GM21390 (cell line): ENCODE data around the gene GATAD1.
"Not testable (repeated sequence)": the region's sequence is repeated elsewhere in the genome, so short reads cannot be mapped to it uniquely, and the experiment has no call there.

Source experiments
- ATAC-seq: cut with Tn5 transposase; IDR thresholded peaks from one replicate; pipeline ENCODE4 v1.9.1; 2021; ENCODE audit not compliant: unreplicated experiment

Gene GATAD1, protein sequence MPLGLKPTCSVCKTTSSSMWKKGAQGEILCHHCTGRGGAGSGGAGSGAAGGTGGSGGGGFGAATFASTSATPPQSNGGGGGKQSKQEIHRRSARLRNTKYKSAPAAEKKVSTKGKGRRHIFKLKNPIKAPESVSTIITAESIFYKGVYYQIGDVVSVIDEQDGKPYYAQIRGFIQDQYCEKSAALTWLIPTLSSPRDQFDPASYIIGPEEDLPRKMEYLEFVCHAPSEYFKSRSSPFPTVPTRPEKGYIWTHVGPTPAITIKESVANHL

DNA sequence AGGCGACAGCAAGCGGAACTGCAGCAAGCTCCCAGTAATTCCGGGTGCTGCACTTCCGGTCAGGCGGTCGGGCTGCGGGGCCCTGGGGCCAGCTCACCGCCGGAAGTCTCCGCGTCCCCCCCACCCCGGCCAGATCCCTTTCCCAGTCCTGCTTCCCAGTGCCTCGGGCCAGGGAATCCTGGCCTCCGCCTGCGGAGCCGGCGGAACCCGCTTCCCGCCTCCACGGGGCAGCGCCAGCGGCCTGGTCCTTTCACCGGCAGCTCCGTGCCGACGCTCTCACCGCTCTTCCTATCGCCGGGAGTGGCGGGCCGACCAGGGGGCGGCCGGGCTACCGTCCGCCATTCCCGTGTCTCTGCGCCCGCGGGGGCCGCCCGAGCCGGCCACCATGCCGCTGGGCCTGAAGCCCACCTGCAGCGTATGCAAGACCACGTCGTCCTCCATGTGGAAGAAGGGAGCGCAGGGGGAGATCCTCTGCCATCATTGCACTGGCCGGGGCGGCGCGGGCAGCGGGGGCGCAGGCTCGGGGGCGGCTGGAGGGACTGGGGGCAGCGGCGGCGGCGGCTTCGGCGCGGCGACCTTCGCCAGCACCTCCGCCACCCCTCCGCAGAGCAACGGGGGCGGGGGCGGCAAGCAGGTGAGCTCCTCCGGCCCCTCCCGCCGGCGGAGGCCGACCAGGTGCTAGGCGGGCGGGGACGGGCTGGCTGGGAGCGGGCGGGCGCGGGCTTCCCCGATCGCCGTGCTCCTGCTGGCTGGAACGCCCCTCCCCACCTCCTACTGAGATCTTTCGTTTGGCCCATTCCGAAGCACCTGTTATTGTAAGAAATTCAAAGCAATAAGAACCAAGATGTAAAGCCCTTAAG, at the start of gene GATAD1:
Gene GATAD1 (plus strand): TSS at position 138 of the 860 bp plus-strand sequence. CDS start 248 bp downstream, at position 386.
- ATAC-seq, result peak; percentile 84

DNA sequence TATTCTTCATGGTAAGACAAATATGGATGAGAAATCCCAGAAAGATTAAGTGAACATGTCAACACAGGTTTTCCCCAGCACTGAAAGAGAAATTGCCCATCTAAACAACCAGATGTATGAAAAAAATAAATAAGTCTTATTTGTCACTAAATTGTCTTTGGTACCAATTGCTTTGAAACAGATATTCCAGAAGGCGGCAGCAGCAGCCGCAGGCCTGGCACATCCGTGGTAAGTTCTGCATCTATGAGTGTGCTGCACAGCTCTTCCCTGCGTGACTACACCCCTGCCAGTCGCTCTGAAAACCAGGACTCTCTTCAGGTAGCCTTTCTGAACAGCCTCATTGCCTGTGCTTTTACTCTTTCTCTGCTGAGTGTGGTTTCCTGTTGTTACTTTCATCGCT, 49.7 kb upstream of the GATAD1 start:
- ATAC-seq, result no peak

DNA sequence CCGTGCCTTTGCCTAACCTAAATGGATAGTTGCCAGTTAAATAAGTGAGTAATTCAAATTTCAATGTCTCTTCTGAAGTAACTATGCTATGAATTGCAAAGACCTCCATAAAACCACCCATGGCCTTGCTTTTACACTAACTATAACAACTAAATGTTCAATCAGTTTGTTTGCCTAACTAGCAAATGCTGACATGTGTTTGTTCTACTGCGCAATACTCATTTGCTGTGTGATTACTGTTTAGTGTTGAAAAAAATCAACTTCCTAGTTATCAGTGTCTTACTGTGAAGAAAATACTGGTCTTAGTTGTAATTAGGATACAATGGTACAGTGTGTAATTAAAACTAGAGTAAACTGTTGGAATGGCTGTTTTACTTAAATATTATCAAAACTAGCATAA, 47.3 kb upstream of the GATAD1 start:
- ATAC-seq, result no peak

DNA sequence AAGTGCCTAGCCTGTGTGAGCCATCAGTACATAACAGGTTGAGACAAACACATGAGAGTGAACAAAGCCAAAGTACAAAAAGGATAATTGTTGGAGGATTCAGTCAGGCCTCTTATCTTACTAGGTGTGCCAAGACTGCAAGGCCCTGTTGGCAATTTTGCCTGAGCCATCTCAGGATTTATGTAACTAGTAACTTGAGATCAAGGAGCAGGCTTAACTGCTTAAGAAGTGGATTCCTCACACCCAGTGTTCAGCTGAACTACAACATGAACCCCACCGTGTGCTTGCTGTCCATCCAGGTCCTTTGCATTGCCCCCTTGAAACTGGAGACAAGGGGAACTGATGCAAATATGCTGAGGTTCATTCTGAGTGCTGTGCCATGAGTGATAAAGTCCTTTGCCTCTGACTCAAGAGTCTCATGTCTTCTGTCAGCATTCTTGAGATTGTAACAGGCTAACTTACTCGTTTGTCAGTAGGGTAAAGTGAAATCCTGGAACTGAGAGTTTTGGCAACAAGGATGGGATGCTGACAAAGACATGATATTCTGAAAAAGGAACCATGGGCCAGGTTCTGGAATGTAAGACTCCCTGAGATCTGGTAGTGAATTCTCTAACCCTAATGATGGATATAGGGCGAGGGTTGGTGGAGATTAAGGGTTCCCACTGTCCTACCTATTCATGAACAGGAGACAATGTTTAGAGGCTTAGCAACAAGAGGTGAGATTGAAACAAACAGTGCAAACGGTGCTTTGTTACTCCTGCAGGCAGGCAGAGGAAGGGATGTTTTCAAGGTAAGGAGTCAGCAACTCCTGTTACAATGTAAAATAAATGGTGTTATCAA, 44.1 kb upstream of the GATAD1 start:
- ATAC-seq, result no peak

DNA sequence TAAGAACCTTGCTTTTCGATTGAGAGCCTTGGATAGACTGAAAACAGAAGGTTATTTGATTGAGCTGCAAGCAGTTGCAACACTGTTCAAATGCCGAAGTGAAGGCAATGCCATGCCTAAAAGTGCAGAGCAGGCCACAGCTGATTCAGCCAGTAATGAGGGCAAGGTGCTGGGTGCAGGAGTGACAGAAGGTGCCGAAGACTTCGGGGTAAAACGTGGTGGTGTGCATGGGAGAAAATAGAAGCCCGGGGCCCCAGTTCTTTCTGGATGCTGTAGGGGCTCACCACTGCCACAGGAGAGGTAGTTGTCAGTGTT, 43.6 kb upstream of the GATAD1 start:
- ATAC-seq, result no peak

DNA sequence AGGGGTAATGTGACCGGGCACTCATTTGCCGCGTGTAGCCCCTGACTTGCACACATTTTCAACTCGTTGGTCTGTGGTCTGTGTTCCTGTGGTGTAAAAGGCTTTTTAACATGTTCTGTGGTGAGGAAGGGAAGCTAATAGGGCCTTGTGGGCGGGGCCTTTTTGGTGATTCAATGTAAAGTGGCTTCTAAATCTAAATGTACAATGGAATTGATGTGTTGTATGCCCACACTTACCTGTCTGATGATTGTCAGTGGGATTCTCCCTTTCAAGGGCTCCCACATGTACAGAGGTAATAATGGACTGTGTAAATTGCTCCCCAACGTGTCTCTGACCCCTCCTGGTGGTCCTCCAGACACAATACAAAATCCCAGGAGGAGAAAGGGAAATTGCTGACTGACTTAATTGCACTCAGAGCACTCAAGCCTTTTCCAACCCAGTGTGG, 43.1 kb upstream of the GATAD1 start:
- ATAC-seq, result no peak

DNA sequence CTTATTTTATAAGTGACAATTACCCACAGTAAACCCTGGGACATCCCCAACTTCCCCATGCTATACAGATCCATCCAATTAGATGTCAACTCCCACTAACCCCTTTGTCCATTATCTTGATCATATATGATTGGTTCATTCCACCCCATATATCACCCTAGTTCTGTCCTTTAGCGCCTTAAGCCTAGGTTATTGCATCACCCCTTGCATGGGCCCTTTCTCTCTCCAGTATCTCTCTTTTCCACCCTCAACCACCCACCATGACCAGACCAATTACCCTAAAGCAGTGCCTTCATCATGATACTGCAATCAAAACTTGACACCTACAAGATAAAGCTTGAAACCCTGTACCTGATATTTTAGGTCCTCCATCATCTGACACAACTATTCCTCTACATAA, 37.9 kb upstream of the GATAD1 start:
- no peak for ATAC-seq

DNA sequence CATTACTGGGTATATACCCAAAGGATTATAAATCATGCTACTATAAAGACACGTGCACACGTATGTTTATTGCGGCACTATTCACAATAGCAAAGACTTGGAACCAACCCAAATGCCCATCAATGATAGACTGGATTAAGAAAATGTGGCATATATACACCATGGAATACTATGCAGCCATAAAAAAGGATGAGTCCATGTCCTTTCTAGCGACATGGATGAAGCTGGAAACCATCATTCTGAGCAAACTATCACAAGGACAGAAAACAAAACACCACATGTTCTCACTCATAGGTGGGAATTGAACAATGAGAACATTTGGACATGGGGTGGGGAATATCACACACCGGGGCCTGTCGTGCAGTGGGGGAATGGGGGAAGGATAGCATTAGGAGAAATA, 37.1 kb upstream of the GATAD1 start:
- not testable (repeated sequence) for ATAC-seq

DNA sequence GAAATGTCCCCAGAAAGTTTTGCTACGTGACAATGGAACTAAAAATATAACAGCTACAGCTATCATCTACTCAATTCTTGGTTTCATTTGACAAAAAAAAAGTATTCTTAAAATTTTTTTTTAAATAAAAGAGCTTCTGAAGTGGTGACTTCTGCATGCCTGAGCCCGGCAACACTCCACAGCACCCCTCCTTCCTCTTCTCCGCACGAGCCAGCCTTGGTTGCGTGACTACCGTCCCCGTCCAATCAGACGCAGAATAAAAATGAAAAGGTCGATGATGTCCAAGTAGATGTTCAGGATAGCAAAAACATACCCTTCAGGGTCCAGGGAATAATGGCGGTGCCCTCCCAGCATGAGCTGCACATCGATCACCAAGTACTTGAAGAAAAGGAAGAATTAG, 34.5 kb upstream of the GATAD1 start:
- ATAC-seq, result no peak

DNA sequence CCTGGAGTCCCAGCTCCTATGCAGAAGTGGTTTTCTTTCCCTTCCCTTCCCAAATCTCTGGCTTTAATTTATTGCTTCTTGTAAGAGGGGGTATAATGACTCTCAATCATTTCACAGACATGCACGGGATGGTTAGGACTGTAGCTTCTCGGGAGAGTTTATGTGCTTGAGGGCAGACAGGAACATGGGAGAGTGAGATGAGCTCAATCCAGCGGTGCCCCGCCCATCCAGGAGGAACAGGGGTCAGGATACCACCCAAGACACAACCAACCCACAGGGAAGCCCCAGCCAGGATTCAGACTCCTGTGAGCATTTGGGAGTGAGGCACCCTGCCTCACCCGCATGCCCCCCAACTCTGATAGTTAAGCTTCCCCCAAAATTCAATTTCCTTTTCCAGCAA, 33.7 kb upstream of the GATAD1 start:
- ATAC-seq, result no peak

DNA sequence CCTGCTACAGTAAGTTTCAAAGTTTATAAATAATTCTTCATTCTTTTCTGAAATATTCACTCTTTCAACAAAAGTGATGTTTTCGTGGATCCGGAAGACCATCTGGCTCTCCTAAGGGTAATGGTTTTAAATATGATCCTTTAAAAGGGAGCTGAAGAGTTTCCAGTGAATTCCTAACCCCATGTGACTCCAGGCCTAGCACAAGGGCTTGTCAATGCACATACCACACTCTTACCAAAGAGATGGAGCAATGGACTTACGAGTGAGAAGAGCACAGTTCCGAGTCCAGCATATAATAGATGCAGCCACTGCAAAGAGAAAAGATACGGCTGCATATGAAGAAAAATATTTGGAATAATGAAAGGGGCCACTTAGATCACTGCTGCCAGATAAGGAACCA, 32.1 kb upstream of the GATAD1 start:
- no peak for ATAC-seq

DNA sequence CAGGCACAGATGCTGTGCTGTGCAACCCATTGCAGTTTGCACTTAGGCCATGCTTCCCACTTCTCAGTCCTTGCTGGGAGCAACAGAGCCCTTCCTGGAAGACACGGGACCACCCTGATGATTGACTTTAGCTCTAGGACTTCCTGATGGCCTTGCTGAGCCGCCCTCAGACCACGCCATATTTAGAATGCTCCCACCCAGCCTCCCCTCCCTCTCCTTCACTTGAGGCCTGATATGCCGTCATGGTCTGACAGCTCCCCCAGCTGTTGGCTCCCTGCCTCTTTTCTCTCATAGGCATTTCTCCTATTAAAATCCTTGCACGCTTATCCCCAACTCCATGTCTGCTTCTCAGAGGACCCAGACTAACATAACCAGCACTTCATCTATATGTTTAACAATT, 29.4 kb upstream of the GATAD1 start:
- ATAC-seq, result no peak

DNA sequence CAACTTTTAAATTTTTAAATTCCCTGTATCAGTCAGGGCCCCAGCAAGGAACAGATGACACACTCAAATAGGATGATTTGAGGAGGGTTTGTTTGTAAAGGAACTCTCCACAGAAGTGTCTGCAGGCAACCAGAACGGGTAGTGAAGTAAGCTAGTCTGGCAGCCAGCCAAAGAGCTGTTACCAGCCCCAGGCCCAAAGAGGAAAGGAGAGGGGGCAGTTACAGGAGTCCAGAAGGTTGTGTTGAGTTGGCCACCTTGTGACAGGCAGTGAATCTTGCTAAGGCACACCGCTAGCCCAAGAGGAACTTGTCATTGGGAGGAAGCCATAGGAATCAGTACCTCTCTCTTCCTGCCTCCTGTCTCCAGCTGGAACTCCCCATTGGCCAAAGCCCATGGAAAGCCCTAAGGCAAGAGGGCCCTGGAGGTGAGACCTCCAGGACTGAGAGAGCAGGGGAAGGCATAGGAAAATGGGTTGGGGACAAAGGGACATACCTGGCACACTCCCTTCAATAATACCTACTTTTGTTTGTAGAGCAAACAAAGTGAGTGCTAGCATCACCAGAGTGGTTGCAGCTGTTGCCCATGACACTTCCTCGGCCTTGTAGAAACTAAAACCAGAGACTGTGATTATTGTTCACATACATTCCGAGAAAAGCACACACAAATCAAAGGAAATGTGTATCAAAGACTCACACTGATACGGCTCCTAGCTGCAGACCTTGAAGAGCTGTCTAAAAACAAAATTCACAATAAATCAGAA, 25.4 kb upstream of the GATAD1 start:
- no peak for ATAC-seq

DNA sequence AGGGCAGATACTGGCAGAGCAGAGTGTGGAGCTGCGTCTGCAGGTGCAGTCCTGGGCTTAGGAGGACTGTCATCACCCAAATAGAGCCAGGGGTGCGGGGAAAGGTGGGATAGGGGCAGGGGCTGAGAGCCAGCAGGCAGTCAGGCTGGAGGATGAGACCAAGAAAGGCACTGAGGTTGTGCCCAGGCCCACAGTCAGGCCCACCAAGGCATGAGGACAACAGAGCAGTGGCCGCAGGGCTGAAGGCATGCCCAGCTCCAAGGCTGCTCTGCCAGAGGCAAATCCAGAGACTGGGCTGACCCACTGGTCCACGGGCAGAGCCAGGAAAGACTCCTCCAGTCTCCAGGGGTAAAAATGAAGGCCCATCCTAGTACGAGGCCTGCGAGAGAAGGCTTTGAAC, 24.4 kb upstream of the GATAD1 start:
- ATAC-seq, result no peak

DNA sequence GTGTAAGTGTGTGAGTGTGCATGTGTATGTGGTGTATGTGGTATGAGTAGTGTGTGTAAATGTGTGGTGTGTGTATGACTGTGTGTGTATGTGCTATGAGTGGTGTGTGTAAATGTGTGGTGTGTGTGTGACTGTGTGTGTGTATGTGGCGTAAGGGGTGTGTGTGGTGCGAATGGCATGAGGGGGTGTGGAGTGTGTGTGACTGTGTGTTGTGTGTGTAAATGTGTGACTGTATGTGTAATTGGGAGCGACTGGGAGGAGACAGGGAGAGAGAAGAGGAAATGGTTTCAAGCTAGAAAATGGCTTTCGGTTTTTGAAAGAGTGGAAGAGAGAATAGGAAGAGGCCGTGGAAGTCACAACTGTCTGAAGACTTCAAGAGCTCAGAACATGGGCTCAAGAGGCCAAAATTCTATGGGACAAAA, 23.6 kb upstream of the GATAD1 start:
- ATAC-seq, result no peak

DNA sequence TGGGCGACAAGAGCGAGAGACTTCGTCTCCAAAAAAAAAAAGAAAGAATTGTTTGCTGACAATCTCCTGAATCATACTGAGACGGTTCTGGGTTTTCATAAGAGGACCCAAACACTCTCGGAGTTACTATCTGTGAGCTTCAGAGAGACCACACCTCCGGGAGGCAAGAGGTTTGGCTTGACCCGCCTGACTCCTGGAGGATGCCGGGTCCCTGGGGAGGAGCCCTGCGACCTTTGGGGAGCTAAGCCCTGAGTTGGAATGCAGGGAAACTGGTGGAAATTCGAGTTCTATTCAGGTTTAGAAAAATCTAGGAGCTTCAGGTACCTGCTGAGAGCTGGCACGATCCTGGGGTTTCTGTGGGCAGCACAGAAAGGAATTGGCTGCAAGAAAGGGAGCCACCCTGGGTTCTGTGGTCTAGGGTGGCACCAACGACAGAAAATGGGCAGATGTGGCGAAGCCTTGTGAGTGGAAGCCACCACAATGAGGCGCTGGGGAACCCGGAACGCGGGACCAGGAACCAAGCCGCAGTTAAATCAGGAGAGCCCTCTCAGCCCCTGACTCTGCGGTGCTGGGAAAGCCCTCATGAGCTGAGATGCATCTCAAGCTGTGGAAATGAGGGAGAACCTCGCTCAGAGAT, 21.9 kb upstream of the GATAD1 start:
- ATAC-seq, result no peak

DNA sequence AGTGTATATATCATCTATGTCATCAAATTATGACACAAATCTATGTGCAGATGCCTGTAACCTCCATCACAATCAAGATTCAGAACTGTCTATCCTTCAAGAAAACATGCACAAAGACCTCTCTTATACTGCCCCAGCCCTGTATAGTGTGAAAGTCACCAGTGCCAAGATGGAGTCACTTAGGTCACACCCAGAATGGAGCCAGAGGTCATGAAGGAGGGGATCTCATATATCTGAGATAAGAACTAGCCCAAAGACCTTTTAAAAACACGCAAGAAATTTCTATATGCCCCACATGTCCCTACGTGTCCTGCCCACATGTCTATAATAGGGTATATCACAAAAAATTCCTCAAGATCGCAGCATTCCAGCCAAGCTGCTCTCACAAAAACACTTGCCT, 20.1 kb upstream of the GATAD1 start:
- no peak for ATAC-seq

DNA sequence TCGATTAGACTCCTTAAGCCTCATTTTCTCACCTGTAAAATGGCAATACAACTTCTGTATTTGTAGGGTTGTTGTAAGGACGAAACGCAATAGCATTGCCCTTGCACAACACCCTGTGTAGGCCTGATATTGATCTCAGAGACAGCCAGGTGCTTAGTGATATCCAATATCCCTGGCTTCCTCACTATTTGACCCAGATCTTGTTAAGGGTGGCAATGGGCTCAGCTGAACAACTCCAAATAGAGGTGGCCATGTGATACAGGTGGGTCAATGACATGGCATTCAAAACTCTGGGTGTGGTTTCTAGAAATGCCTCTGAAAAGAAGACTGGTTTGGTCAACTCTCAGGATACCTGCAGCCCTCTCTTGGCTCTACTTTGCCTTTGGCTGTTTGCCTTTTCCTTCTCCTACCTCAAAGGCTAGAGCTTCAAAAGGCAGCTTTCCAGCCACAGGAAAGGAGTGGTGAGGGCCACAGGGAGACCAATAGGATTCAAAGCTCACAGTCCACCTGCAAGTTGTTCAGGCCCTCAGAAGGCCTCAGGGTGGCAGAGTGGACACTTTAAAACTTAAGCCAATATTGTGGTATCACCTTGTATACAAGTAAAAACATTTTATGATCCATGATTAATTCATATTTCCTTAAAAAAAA, 14.9 kb upstream of the GATAD1 start:
- ATAC-seq, result no peak

DNA sequence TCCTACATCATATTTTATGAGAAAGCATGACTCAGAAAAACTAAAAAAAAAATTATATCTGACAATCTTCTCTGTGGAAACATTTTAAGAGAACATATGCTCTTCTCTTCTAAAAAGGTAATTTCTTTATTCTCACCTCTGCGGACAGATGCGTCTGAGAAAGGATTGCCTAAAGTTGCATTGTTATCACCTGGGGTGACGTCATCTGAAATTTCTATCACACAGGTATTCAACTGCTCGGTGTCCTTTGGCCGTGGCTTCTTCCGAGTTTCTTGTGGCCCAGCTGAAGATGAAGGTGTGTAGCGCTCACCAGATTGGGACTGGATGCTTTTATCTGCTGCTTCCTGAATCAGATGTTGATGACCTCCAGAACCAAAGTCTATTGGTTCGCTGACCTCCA, 14.3 kb upstream of the GATAD1 start:
- no peak for ATAC-seq

DNA sequence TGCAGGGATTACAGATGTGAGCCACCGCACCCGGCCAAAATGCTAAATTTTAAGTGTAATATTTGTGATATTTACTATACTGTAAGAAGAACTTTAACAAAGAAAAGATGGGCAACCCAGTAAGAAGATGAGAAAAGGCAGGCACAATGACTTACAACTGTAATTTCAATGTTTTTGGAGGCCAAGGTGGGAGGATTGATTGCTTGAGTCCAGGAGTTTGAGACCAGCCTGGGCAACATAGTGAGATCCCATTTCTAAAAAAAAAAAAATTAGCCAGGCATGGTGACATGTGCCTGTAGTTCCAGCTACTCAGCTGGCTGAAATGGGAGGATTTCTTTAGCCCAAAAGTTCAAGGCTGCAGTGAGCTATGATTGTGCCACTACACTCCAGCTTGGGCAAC, 11.7 kb upstream of the GATAD1 start:
- no peak for ATAC-seq
